ENCODE measurements around the gene RNASEH2B. TPM values are rescaled to one million over a fixed set of nuclear protein-coding genes. Genes with fewer than 3 reads are reported as not detected.

Gene RNASEH2B
- total RNA-seq, 1 donor from 2014 or later: 6.8 TPM

DNA sequence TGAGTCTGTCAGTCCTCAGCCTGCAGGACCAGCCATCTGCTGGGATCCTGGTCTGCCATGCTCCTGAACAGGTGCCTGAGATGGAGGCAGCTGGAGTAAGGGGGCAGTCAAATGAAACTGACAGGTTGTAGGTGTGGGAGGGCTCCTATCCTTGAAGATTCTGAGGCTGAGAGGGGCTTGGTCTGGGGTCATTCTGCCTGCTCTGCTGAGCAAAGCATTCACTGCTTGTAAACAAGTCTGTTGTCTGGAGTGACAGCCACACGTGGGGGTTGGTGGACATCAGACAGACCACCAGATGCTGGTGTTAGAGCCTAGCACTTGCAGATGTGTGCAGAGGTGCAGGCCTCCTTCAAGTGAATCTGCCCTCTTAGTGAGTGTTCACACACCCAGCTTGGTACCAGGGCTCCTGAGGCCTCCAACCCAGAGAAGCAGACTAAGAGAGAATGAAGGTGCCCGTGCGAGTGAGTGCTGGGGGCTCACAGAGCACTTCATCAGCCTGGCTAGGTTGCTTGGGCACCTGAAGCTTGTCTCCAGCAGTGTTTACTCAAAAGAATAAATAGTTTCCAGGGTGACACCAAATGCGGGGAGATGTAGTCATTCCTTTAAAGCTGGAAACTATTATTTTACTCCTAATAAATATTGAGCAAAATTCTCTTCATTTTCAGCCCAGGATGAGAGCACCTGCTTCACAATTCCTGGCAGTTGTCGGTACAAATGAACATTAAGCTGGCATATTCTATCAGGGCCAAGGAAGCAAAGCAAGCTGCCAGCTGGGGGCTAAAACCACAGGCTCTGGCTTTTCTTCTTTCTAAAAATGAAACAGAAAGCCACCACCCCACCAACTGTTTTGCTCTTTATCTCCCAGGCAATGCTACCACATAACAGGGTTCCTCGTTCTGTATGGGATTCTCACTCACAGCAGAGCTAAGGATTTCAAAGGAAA is 82.3 kb downstream of the RNASEH2B start:
- ATAC-seq (no peak), DNase-seq (ENCODE audit: low spot score) (no peak)

- ATAC-seq (no peak), DNase-seq (ENCODE audit: low spot score) (no peak)
Measured at GRCh38 chr13:50993371-50993770, 83.8 kb downstream of the RNASEH2B start.

- DNase-seq (ENCODE audit: low spot score) (no peak), ATAC-seq (no peak)
Measured at GRCh38 chr13:50993934-50994333, 84.3 kb downstream of the RNASEH2B start.

- DNase-seq (ENCODE audit: low spot score) (no peak), ATAC-seq (no peak)
Measured at GRCh38 chr13:50994651-50995050, 85.1 kb downstream of the RNASEH2B start.

DNA sequence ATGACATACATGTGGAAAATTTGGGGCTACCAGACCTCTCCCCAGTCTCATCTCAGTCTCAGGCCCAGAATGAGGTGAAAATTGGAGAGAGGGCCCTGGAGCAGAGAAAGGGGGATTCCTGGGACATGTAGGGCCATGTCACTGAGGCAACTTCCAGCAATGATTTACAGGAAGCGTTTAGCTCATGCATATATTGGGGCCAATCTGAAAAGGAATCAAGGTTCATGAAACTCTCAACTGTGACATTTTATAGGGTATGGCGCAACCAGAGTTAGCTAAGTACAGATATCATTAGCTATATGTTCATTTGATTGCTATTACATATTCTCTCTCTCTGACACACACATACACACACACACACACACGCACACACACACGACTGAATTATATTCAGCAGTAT is 86.3 kb downstream of the RNASEH2B start:
- no peak for DNase-seq (ENCODE audit: low spot score)

GRCh38 chr13:50998326-50998725 is 88.7 kb downstream of the RNASEH2B start:
- DNase-seq (ENCODE audit: low spot score) (no peak), ATAC-seq (no peak)

More for the DNA sequence above, 86.3 kb downstream of the RNASEH2B start:
- ATAC-seq: no peak

DNA sequence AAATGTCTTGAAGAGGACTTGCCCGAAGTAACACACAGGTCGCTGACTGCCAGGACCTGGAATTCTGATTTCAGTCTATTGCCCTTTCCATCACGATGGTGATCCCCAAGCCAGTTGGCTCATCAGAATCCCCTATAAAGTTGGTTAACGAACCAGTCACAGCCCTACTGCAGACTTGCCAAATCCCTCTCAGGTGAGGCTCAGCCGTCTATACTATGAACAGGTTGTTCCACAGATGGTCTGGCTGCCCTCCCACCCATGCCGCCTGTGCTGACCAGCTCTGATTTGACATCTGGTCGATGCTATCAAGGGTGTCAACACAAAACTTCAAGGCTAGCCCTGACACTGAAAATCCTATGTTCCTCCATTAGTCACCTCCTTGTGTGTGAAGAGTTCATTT is 90.0 kb downstream of the RNASEH2B start:
- DNase-seq (ENCODE audit: low spot score) (no peak), ATAC-seq (no peak)

- DNase-seq (ENCODE audit: low spot score) (no peak), ATAC-seq (no peak)
Measured at GRCh38 chr13:51000061-51000460, 90.5 kb downstream of the RNASEH2B start.

DNA sequence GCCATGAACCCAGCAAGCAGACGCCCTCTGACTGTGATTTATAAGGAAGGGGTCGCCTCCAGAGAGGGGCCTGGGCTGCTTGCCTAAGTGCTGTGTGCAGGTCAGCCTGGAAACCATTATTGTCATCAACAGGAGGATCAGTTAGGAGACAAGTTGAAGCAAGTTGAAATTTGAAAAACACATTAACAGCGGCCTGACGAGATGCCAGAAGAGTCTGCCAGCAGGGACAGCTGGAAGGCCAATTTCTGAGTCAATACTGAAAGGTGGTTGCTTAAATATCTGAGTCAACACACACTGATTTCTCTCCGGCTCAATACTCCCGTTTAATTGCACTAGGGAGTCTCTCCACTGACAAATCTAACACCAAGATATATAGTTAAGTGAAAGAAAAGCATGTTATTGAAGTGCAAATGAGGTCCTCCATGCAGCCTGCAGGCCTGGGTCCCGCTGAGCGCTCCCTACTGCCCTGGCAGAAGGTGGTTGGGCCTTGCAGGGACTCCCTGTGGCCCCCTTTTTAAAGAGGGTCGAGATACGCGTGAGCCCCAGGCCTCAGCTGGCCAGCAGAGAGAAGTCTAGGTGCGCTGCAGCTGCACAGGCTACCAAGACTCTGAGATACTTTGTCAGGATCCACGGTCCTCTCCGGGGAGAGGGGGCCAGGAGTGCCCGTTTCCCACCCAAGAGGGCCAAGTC is 91.1 kb downstream of the RNASEH2B start:
- DNase-seq (ENCODE audit: low spot score) (peak; percentile 56), ATAC-seq (peak; percentile 93)

DNA sequence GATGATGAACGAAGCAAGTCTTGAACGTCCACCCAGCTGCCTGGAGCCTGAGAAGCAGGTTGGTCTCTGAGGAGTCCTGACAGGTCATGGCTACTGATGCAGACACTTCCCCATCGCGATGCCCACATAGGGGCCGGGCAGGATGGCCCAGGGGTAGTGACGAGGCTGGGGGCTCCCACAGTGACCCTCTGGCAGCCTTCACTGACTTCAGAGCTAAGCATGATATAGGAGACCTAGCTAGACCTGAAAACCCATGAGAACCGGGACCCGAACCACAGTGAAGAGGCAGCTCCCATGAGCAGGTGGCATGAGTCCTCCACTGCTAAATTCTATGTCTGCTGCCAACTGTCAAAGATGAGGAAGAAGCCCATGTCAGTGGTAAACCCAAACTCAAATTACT is 91.7 kb downstream of the RNASEH2B start:
- ATAC-seq (no peak), DNase-seq (ENCODE audit: low spot score) (no peak)

DNA sequence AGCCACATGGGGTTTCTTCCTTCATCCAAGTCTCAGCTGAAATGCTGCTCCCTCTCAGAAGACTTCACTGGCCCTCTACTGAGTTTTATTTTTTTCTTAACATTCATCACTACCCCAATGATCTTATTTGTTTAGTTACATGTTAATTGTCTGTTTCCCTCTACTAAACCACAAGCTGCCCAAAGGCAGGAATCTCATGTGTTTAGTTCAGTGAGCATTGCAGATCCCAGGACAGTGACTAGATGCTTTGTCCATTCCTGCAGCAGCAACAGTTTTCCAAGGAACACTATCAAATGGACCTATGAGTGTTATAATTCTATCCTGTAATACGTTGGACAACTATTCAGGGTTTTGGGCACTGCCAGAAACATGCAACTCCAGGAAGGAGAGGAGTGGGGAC is 93.1 kb downstream of the RNASEH2B start:
- DNase-seq (ENCODE audit: low spot score) (no peak), ATAC-seq (no peak)

DNA sequence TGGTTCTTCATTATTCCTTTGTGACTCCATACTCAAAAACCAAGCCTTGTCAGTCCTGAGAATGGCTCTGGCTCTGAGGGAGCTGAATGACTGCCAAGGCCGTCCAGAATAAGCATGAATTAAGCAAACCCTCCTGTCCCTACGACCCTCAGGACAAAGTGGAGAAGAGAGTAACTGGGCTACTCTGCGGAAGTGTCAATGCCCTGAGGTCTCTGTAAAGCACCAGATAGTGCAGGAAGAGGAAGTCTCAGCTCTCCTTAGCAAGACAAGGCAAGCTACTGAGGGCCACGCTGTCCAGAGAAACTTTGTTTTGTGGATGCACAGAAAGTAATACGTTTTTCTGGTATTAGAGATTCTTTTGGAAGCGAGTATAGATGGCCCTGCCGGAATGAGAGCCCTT is 94.1 kb downstream of the RNASEH2B start:
- DNase-seq (ENCODE audit: low spot score): no peak

DNA sequence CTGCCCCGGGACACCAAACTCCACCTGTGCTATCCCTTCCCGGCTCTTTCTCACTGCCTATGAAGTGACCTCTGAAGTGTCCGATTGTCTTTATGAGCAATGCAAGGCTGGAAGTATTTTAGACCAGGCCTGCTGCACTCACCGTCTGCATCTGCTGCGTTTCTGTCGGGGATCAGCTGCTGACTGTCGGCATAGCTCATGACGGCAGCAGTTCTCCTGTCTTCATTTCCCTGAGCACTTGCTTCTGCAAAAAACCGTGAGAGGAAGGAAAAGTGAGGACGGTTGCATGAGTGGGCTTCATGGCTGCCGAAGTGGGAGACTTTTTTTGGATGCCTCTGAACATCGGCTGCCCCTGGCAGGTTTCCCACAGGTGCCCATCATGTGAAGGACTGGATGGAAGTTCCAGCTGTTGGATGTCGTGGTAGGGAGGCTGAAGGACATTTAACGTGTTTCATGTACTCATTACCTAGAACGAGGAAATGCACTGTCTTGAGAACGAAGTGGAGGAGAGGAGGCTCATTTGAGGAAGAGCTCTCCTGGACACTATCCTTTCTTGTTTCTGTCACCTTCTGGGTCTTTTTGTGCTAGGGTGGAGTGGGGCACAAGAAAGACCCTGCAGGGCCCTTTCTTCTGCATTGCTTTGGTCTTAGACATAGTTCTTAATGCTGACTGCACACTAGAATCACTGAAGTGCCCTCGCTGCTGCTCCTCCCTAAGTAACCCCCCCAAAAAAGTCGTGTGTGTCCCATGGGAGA is 94.7 kb downstream of the RNASEH2B start:
- DNase-seq (ENCODE audit: low spot score): no peak
- ATAC-seq: no peak

More for the DNA sequence above, 94.1 kb downstream of the RNASEH2B start:
- ATAC-seq: peak; percentile 22

DNA sequence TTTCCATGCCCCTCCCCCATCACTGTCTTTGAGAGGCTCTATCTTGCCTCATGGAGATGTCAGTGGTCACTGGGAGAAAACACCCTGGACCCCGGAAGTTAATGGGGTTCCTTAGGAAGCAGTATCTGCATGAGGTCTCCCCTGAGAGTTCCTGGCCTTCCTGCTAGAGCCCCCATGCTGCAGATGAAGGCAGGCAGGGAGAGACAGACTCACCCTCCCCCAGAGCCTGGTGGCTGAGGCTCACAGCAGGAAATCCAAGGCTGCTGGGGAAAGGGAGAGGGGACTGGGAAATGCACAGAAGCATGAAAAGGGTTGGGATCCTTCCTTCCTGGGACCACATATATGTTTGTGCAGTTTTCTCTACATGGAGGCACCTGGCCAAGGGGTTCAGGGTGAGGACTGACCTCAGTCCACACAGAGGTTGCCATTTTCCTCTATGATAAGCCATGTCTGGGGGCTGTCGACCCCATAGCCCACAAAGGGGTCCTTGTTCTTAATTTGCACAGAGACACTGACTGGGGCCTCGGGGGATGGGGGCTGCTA is 95.4 kb downstream of the RNASEH2B start:
- no peak for DNase-seq (ENCODE audit: low spot score)
- ATAC-seq: no peak

- no peak for ATAC-seq
Measured at GRCh38 chr13:51005566-51005965, 96.0 kb downstream of the RNASEH2B start.

More at GRCh38 chr13:51005566-51005965, 96.0 kb downstream of the RNASEH2B start:
- no peak for DNase-seq (ENCODE audit: low spot score)

Other genes with a start within 250 kb of the RNASEH2B start
- gene DLEU7, start 66.1 kb upstream of the RNASEH2B start, total RNA-seq: 0.10 TPM
- gene C13orf42, start 201.5 kb downstream of the RNASEH2B start, total RNA-seq: not detected

All from left lobe of liver (tissue), 2 donors.